Activated CD8-positive, alpha-beta memory T cell treated with anti-CD3 and anti-CD28 coated beads for 1 hour (primary cell): Measurements from ENCODE around the gene OGA.
"Not testable (repeated sequence)": the region's sequence is repeated elsewhere in the genome, so short reads cannot be mapped to it uniquely, and the experiment has no call there.

Source experiments
- DNase-seq, 2 donors: peaks; one replicate each; pipeline ENCODE4 v3.0.0-alpha.2; 2020; ENCODE audit warnings: low read depth in 1 of 2; ENCODE audit errors: extremely low read depth in 1 of 2

The OGA gene

GRCh38 chr10:101807158-101807557 lies 11.1 kb downstream of the OGA start:
- no peak for DNase-seq

GRCh38 chr10:101803511-101803910 lies 14.7 kb downstream of the OGA start:
- no peak for DNase-seq

- DNase-seq: no peak
Measured at GRCh38 chr10:101797403-101798059, 20.7 kb downstream of the OGA start.

GRCh38 chr10:101793526-101793925 lies 24.7 kb downstream of the OGA start:
- no peak for DNase-seq

GRCh38 chr10:101789686-101790085 lies 28.6 kb downstream of the OGA start:
- no peak for DNase-seq

GRCh38 chr10:101789231-101789630 lies 29.0 kb downstream of the OGA start:
- not testable (repeated sequence) for DNase-seq

- DNase-seq: no peak
Measured at GRCh38 chr10:101785801-101786200, 32.4 kb downstream of the OGA start.

- no peak for DNase-seq
Measured at GRCh38 chr10:101784558-101784957, 33.7 kb downstream of the OGA start.

GRCh38 chr10:101783736-101784118 lies 34.5 kb downstream of the OGA start:
- DNase-seq: no peak

- DNase-seq: peak; percentile 38 to 70
Measured at GRCh38 chr10:101782811-101783735, 35.2 kb downstream of the OGA start, which contains the start of gene NPM3. TSS of gene NPM3 (minus strand) at chr10:101783446. CDS start at chr10:101783390, 56 bp downstream.

- DNase-seq: no peak
Measured at GRCh38 chr10:101781984-101782810, 36.0 kb downstream of the OGA start.

- DNase-seq: no peak
Measured at GRCh38 chr10:101781655-101781983, 36.6 kb downstream of the OGA start.

- DNase-seq: peak; percentile 13 to 52
Measured at GRCh38 chr10:101780818-101781654, 37.2 kb downstream of the OGA start.

- no peak for DNase-seq
Measured at GRCh38 chr10:101780187-101780817, 37.9 kb downstream of the OGA start.

- DNase-seq: peak; percentile 50 to 80
Measured at GRCh38 chr10:101779544-101780186, 38.6 kb downstream of the OGA start.

GRCh38 chr10:101778781-101779543 lies 39.3 kb downstream of the OGA start:
- DNase-seq: no peak

GRCh38 chr10:101778151-101778780 lies 40.0 kb downstream of the OGA start:
- DNase-seq: no peak

- no peak for DNase-seq
Measured at GRCh38 chr10:101777619-101778145, 40.6 kb downstream of the OGA start.
